ENCODE data around the gene RNF31.
A peak's percentile ranks its signal among the peaks of the same experiment; 100 is the strongest.

RNF31 gene

GRCh38 chr14:24117179-24117578 lies 30.1 kb upstream of the RNF31 start:
- no peak for DNase-seq

GRCh38 chr14:24119691-24120090 lies 27.6 kb upstream of the RNF31 start:
- no peak for DNase-seq

- no peak for DNase-seq
Observed at GRCh38 chr14:24121210-24121609, 26.1 kb upstream of the RNF31 start.

GRCh38 chr14:24122416-24122815 lies 24.9 kb upstream of the RNF31 start:
- DNase-seq: no peak

- DNase-seq: no peak
Observed at GRCh38 chr14:24122898-24123297, 24.4 kb upstream of the RNF31 start.

- DNase-seq: no peak
Observed at GRCh38 chr14:24123424-24124417, 23.6 kb upstream of the RNF31 start.

GRCh38 chr14:24126939-24127338 lies 20.4 kb upstream of the RNF31 start:
- DNase-seq: no peak

- DNase-seq: no peak
Observed at GRCh38 chr14:24127673-24128072, 19.6 kb upstream of the RNF31 start.

- no peak for DNase-seq
Observed at GRCh38 chr14:24129410-24129998, 17.8 kb upstream of the RNF31 start.

- DNase-seq: no peak
Observed at GRCh38 chr14:24130380-24130716, 16.9 kb upstream of the RNF31 start, which contains the start of gene FITM1. Gene FITM1 (plus strand): TSS chr14:24130659. CDS start chr14:24131564, 905 bp downstream.

GRCh38 chr14:24130717-24131548 lies 16.4 kb upstream of the RNF31 start:
- no peak for DNase-seq

- no peak for DNase-seq
Observed at GRCh38 chr14:24131549-24131966, 15.7 kb upstream of the RNF31 start.

GRCh38 chr14:24132061-24132685 lies 15.1 kb upstream of the RNF31 start:
- DNase-seq: no peak

GRCh38 chr14:24132976-24133375 lies 14.3 kb upstream of the RNF31 start:
- DNase-seq: no peak

- DNase-seq: no peak
Observed at GRCh38 chr14:24133735-24134134, 13.6 kb upstream of the RNF31 start.

- no peak for DNase-seq
Observed at GRCh38 chr14:24135584-24135833, 11.8 kb upstream of the RNF31 start.

GRCh38 chr14:24135834-24136683 lies 11.2 kb upstream of the RNF31 start, which contains the start of gene PSME1:
Gene PSME1 (plus strand): TSS chr14:24136194. CDS start chr14:24136263, 69 bp downstream.
- peak; percentile 91 for DNase-seq

- no peak for DNase-seq
Observed at GRCh38 chr14:24136684-24137528, 10.4 kb upstream of the RNF31 start.

GRCh38 chr14:24137529-24138395 lies 9.5 kb upstream of the RNF31 start:
- DNase-seq: no peak

All from EL (cell line).